GM12878 (cell line): ENCODE measurements around the gene PPT1. TPM values are rescaled to one million over a fixed set of nuclear protein-coding genes. Genes with fewer than 3 reads are reported as not detected.

Experiments used
- ATAC-seq: fragments of 200-7000 bp; cut with Tn5 transposase; 3 replicates; pipeline ENCODE4 v1.9.1; 2020; ENCODE audit warnings: mild to moderate bottlenecking, moderate library complexity
- BruUV-seq: library from RNA; stranded (reverse); fragments of 400-500 nt; replicated peaks from 2 replicates; lab custom pipeline; 2021; lab: Mats Ljungman, UMichigan
- CTCF ChIA-PET: fragments of 300-600 bp; sonication (Branson Sonifier 250); formaldehyde crosslinking; extraction: SDS; loops from one replicate; lab custom pipeline; 2021; ENCODE audit warnings: inconsistent platforms; lab: Yijun Ruan, JAX
- POLR2A ChIA-PET: fragments of 350-600 bp; formaldehyde crosslinking; extraction: SDS; loops from one replicate; lab custom pipeline; 2021; ENCODE audit warnings: inconsistent platforms; lab: Charles Lee
- RAD21 ChIA-PET: fragments of 300-600 bp; sonication (Branson Sonifier 250); formaldehyde crosslinking; loops from one replicate; lab custom pipeline; 2023; ENCODE audit warnings: antibody characterized with exemption; ENCODE audit not compliant: unreplicated experiment; lab: Charles Lee
- SMC1A ChIA-PET: fragments of 300-600 bp; sonication (Branson Sonifier 250); formaldehyde crosslinking; loops from one replicate; lab custom pipeline; 2023; ENCODE audit not compliant: unreplicated experiment, uncharacterized antibody; lab: Charles Lee
- DNase-seq: peaks from one replicate; pipeline ENCODE4 v3.0.0-alpha.2; 2011; ENCODE audit warnings: low read depth, low spot score
- FAIRE-seq: peaks from 3 replicates; lab custom pipeline; 2011; peaks lifted over from hg19 to GRCh38; lab: Jason Lieb, UNC
- H2AFZ ChIP-seq: 2 replicates; pipeline ENCODE4 v1.6.0; 2011; ENCODE audit warnings: low read depth, low read length, control low read depth; ENCODE audit not compliant: control insufficient read depth
- H3K27ac ChIP-seq: 2 replicates; pipeline ENCODE4 v1.5.1; 2011; ENCODE audit warnings: control low read depth; ENCODE audit not compliant: control insufficient read depth, insufficient read depth
- H3K27me3 ChIP-seq, 2 experiments: replicated peaks in 1 of 2; 2 replicates each; pipeline versions ENCODE4 v1.6.0 to v1.6.1; 2011; ENCODE audit warnings: low read length in 1 of 2; ENCODE audit not compliant: control insufficient read depth in 2 of 2, insufficient read depth in 2 of 2
- H3K36me3 ChIP-seq, 2 experiments: 2 replicates each; pipeline ENCODE4 v1.5.1; 2011; ENCODE audit warnings: low read length in 1 of 2; ENCODE audit not compliant: control insufficient read depth in 2 of 2, insufficient read depth in 2 of 2
- H3K4me1 ChIP-seq: 2 replicates; pipeline ENCODE4 v1.6.1; 2011; ENCODE audit warnings: mild to moderate bottlenecking, low read length, moderate library complexity, mixed read lengths; ENCODE audit not compliant: control insufficient read depth, insufficient read depth
- H3K4me2 ChIP-seq: 2 replicates; pipeline ENCODE4 v1.6.0; 2011; ENCODE audit warnings: control low read depth; ENCODE audit not compliant: control insufficient read depth, insufficient read depth
- H3K4me3 ChIP-seq: fragments of 200-600 bp; sonication (generic); 2 replicates; pipeline ENCODE4 v1.5.1; 2016
- H3K79me2 ChIP-seq: 2 replicates; pipeline ENCODE4 v1.6.0; 2011; ENCODE audit warnings: low read length; ENCODE audit not compliant: control insufficient read depth, insufficient read depth
- H3K9ac ChIP-seq: 2 replicates; pipeline ENCODE4 v1.8.0; 2011; ENCODE audit warnings: low read length, control low read depth, mixed read lengths; ENCODE audit not compliant: control insufficient read depth, insufficient read depth
- H3K9me3 ChIP-seq: replicated peaks from 3 replicates; pipeline ENCODE4 v1.5.1; 2011; ENCODE audit warnings: mild to moderate bottlenecking, low read length; ENCODE audit not compliant: control insufficient read depth, insufficient read depth
- H4K20me1 ChIP-seq: 2 replicates; pipeline ENCODE4 v1.6.0; 2011; ENCODE audit not compliant: control insufficient read depth, insufficient read depth
- BACH1 ChIP-seq: fragments of 450-650 bp; IDR thresholded peaks from 2 replicates; pipeline ENCODE4 v1.6.1; 2017; ENCODE audit warnings: mild to moderate bottlenecking, borderline replicate concordance
- BCLAF1 ChIP-seq: fragments of 450-650 bp; IDR thresholded peaks from 2 replicates; pipeline ENCODE4 v1.6.1; 2017; ENCODE audit warnings: antibody characterized with exemption, mild to moderate bottlenecking, moderate library complexity
- E2F8 ChIP-seq: fragments of 450-650 bp; IDR thresholded peaks from 2 replicates; pipeline ENCODE4 v1.6.1; 2018; ENCODE audit warnings: mild to moderate bottlenecking, low read depth, moderate library complexity; ENCODE audit not compliant: partially characterized antibody
- MXI1 ChIP-seq: fragments of 150-350 bp; IDR thresholded peaks from 2 replicates; pipeline ENCODE4 v1.6.1; 2011; ENCODE audit warnings: low read depth, mild to moderate bottlenecking, inconsistent platforms, low read length, improper control_type of control experiment
- NBN ChIP-seq: fragments of 450-650 bp; IDR thresholded peaks from 2 replicates; pipeline ENCODE4 v1.6.1; 2016
- NFXL1 ChIP-seq: fragments of 450-650 bp; IDR thresholded peaks from 2 replicates; pipeline ENCODE4 v1.6.1; 2017; ENCODE audit warnings: antibody characterized with exemption, mild to moderate bottlenecking, borderline replicate concordance
- SIN3A ChIP-seq: IDR thresholded peaks from 2 replicates; pipeline ENCODE4 v1.6.1; 2012; ENCODE audit warnings: low read depth, low read length, improper control_type of control experiment
- TAF1 ChIP-seq: IDR thresholded peaks from 2 replicates; pipeline ENCODE4 v1.6.1; 2011; ENCODE audit warnings: mild to moderate bottlenecking, low read depth, low read length, borderline replicate concordance
- YBX1 ChIP-seq: fragments of 450-650 bp; IDR thresholded peaks from 2 replicates; pipeline ENCODE4 v1.6.1; 2016; ENCODE audit warnings: antibody characterized with exemption
- ZNF274 ChIP-seq: IDR thresholded peaks from one replicate; pipeline ENCODE4 v1.8.0; 2011; ENCODE audit not compliant: insufficient read length, insufficient read depth
- ZNF384 ChIP-seq: IDR thresholded peaks from 2 replicates; pipeline ENCODE4 v1.6.1; 2012; ENCODE audit warnings: low read depth, mild to moderate bottlenecking, low read length, improper control_type of control experiment, borderline replicate concordance
- WGBS: methylation state at CpG from one replicate; pipeline ENCODE4 v1.1.6; 2016; ENCODE audit warnings: low lambda C conversion rate; ENCODE audit not compliant: insufficient replicate concordance, insufficient coverage; ENCODE audit errors: missing lambda C conversion rate; 5-methylcytosine and 5-hydroxymethylcytosine counted together
- in situ Hi-C: fragments of 300-500 bp; cut with MboI; formaldehyde crosslinking; loops from 9 replicates; pipeline ENCODE4 v1.14.3; 2018; ENCODE audit warnings: mixed read lengths
- intact Hi-C: fragments of 100-400 bp; cut with micrococcal nuclease; formaldehyde crosslinking; loops from one replicate; pipeline ENCODE4 v1.14.2; 2022; ENCODE audit not compliant: unreplicated experiment
- polyA plus RNA-seq, 11 experiments: library from polyadenylated mRNA; depleted of rRNA in 4 of 11; unstranded in 6 of 11; stranded (reverse) in 5 of 11; fragments of >200 nt; fragmentation: Nextera tagmentation in 4 of 11; fragmentation: Illumina TruSeq in 1 of 11; extraction: Ambion mirVana in 4 of 11; extraction: Trizol in 1 of 11; gene quantifications; 1 replicate in 1 of 11; 2 replicates in 10 of 11; pipeline versions ENCODE4 v1.2.1 to v1.2.3, GENCODE V29; 2011 to 2016; ENCODE audit warnings: inconsistent platforms in 2 of 11, missing spikeins in 2 of 11, low read depth in 1 of 11
- total RNA-seq, 4 experiments: library from RNA; depleted of rRNA in 3 of 4; stranded (reverse); fragments of >200 nt in 3 of 4; fragmentation: Illumina TruSeq in 1 of 4; extraction: Trizol in 1 of 4; gene quantifications; 2 replicates each; pipeline versions ENCODE4 v1.2.1 to v1.2.3, GENCODE V29; 2013 to 2021

The PPT1 gene
- total and polyA plus RNA-seq, 10 of the 15 experiments (the other 5 are each of a cell fraction or from before 2014, with no cell fraction given): 50.4 to 147 (median 103) TPM

- H3K79me2 ChIP-seq: no peaks in the 10 kb centered on the region; the same call in 1 of the 2 replicates
- in situ Hi-C loops: no loop called here
- no peak overlapping the region for H3K9ac ChIP-seq
- no peaks in the 10 kb centered on the region for H3K27me3 ChIP-seq
- no peak overlapping the region for H2AFZ ChIP-seq
- H3K4me1 ChIP-seq: no peaks in the 10 kb centered on the region
- ChIA-PET SMC1A (interaction anchor here (0.9 to 2.3 kb wide), 4 partner anchors 53 to 248 kb away, joined by 3 to 10 read pairs (median 6); no protein-coding TSS in a partner anchor), RAD21 (no interaction called here), POLR2A (interaction anchor here (0.7 kb wide), 2 partner anchors 14 to 252 kb away, joined by 3 to 5 read pairs; no protein-coding TSS in a partner anchor), CTCF (interaction anchor here (0.6 to 20.0 kb wide), 6 partner anchors 8 to 249 kb away, joined by 3 to 271 read pairs (median 5); no protein-coding TSS in a partner anchor)
- WGBS: 87% methylated on average over 5 of the region's 5 CpGs
- H3K4me3 ChIP-seq: no peak overlapping the region
- peaks cover 1 to 10% of the 10 kb centered on the region in 2 experiments for H3K36me3 ChIP-seq
- TF ChIP-seq YBX1 (no peak), NFXL1 (no peak), SIN3A (no peak), E2F8 (no peak), MXI1 (no peak), BCLAF1 (no peak), ZNF384 (no peak), BACH1 (no peak), ZNF274 (no peak), NBN (no peak), TAF1 (no peak)
- intact Hi-C loops: loop anchor here (10.0 kb wide), 1 partner anchor 314 kb away; no protein-coding TSS in a partner anchor
- no peak overlapping the region for H3K4me2 ChIP-seq
- no TSS peak for BruUV-seq
- FAIRE-seq (no peak), ATAC-seq (no peak), DNase-seq (no peak)
- H4K20me1 ChIP-seq: no peaks in the 10 kb centered on the region
- no peak overlapping the region for H3K27ac ChIP-seq
- no peaks in the 10 kb centered on the region for H3K9me3 ChIP-seq
These were observed 6.2 kb downstream of the PPT1 start for GRCh38 chr1:40090652-40091355.
